ENCODE data around the gene LUC7L3.
"Not testable (repeated sequence)": the region's sequence is repeated elsewhere in the genome, so short reads cannot be mapped to it uniquely, and the experiment has no call there.

The LUC7L3 gene

GRCh38 chr17:50778988-50779387 is 59.6 kb downstream of the LUC7L3 start:
- FAIRE-seq (no peak), DNase-seq (ENCODE audit: insufficient read length, low spot score) (no peak)

- no peak for FAIRE-seq
Observed at GRCh38 chr17:50779747-50780353, 60.4 kb downstream of the LUC7L3 start.

GRCh38 chr17:50781167-50781566 is 61.8 kb downstream of the LUC7L3 start:
- DNase-seq (ENCODE audit: insufficient read length, low spot score) (no peak), FAIRE-seq (no peak)

More at GRCh38 chr17:50779747-50780353, 60.4 kb downstream of the LUC7L3 start:
- DNase-seq (ENCODE audit: insufficient read length, low spot score), result no peak

GRCh38 chr17:50783193-50783660 is 63.8 kb downstream of the LUC7L3 start:
- peak; percentile 95 for FAIRE-seq

GRCh38 chr17:50783905-50784304 is 64.5 kb downstream of the LUC7L3 start:
- DNase-seq (ENCODE audit: insufficient read length, low spot score), result no peak
- FAIRE-seq, result no peak

More at GRCh38 chr17:50783193-50783660, 63.8 kb downstream of the LUC7L3 start:
- peak; percentile 98 for DNase-seq (ENCODE audit: insufficient read length, low spot score)

- DNase-seq (ENCODE audit: insufficient read length, low spot score), result no peak
- no peak for FAIRE-seq
Observed at GRCh38 chr17:50785126-50785525, 65.7 kb downstream of the LUC7L3 start.

GRCh38 chr17:50785946-50786570 is 66.7 kb downstream of the LUC7L3 start:
- DNase-seq (ENCODE audit: insufficient read length, low spot score), result no peak
- FAIRE-seq, result no peak

GRCh38 chr17:50787106-50787505 is 67.7 kb downstream of the LUC7L3 start:
- FAIRE-seq (peak; percentile 51), DNase-seq (ENCODE audit: insufficient read length, low spot score) (no peak)

GRCh38 chr17:50790618-50791017 is 71.2 kb downstream of the LUC7L3 start:
- no peak for DNase-seq (ENCODE audit: insufficient read length, low spot score)

GRCh38 chr17:50792132-50792531 is 72.7 kb downstream of the LUC7L3 start:
- FAIRE-seq, result no peak
- DNase-seq (ENCODE audit: insufficient read length, low spot score), result no peak

More at GRCh38 chr17:50790618-50791017, 71.2 kb downstream of the LUC7L3 start:
- FAIRE-seq, result no peak

GRCh38 chr17:50793007-50793406 is 73.6 kb downstream of the LUC7L3 start:
- DNase-seq (ENCODE audit: insufficient read length, low spot score) (no peak), FAIRE-seq (peak; percentile 26)

GRCh38 chr17:50794361-50794760 is 75.0 kb downstream of the LUC7L3 start:
- FAIRE-seq (no peak), DNase-seq (ENCODE audit: insufficient read length, low spot score) (no peak)

- no peak for DNase-seq (ENCODE audit: insufficient read length, low spot score)
- no peak for FAIRE-seq
Observed at GRCh38 chr17:50797135-50797810, 77.9 kb downstream of the LUC7L3 start.

GRCh38 chr17:50798424-50799288 is 79.3 kb downstream of the LUC7L3 start:
- FAIRE-seq, result peak; percentile 28
- no peak for DNase-seq (ENCODE audit: insufficient read length, low spot score)

GRCh38 chr17:50799582-50799981 is 80.2 kb downstream of the LUC7L3 start:
- no peak for DNase-seq (ENCODE audit: insufficient read length, low spot score)
- FAIRE-seq, result no peak

GRCh38 chr17:50800196-50800700 is 80.8 kb downstream of the LUC7L3 start:
- no peak for FAIRE-seq

GRCh38 chr17:50802609-50803571 is 83.5 kb downstream of the LUC7L3 start:
- DNase-seq (ENCODE audit: insufficient read length, low spot score) (no peak), FAIRE-seq (no peak)

More at GRCh38 chr17:50800196-50800700, 80.8 kb downstream of the LUC7L3 start:
- DNase-seq (ENCODE audit: insufficient read length, low spot score), result no peak

- peak; percentile 62 for FAIRE-seq
Observed at GRCh38 chr17:50803676-50804075, 84.3 kb downstream of the LUC7L3 start.

GRCh38 chr17:50804749-50805475 is 85.5 kb downstream of the LUC7L3 start:
- FAIRE-seq; DNase-seq (ENCODE audit: insufficient read length, low spot score): not testable (repeated sequence)

More at GRCh38 chr17:50803676-50804075, 84.3 kb downstream of the LUC7L3 start:
- no peak for DNase-seq (ENCODE audit: insufficient read length, low spot score)

Measured in HTR-8/SVneo (cell line).